ENCODE results near the gene GPRC6A.

GPRC6A gene

DNA sequence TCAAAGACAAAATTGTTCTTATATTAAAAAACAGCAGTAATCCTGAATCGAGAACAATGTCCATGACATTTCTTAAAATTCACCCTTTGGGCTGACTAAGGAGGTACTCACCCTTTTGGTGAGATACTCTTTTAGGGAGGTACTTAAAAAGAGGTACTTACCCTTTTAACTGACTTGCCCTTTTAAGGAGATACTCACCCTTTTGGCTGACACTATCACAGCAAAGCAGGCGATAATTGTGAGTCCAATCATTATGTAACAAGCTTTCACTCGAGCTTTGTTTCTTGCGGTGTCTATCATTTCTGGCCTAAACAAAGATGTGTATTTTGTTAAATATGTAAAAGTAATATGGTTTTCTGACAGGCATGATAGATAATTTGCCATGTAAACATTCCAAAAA is 67.1 kb downstream of the GPRC6A start:
- no peaks in the 10 kb centered on the region for H3K36me3 ChIP-seq (ENCODE audit: control insufficient read depth, low read length)
- no peaks in the 10 kb centered on the region for H3K27me3 ChIP-seq (ENCODE audit: control insufficient read depth, low read length)
- H3F3A ChIP-seq (ENCODE audit: control insufficient read depth, insufficient read depth) = no peaks in the 10 kb centered on the region
- H4K20me1 ChIP-seq (ENCODE audit: control insufficient read depth, insufficient read depth, low read depth, low read length) = no peaks in the 10 kb centered on the region
- H3K9me3 ChIP-seq (ENCODE audit: control insufficient read depth, insufficient read depth, low read length) = no peaks in the 10 kb centered on the region
- TF ChIP-seq, protein P1, sequence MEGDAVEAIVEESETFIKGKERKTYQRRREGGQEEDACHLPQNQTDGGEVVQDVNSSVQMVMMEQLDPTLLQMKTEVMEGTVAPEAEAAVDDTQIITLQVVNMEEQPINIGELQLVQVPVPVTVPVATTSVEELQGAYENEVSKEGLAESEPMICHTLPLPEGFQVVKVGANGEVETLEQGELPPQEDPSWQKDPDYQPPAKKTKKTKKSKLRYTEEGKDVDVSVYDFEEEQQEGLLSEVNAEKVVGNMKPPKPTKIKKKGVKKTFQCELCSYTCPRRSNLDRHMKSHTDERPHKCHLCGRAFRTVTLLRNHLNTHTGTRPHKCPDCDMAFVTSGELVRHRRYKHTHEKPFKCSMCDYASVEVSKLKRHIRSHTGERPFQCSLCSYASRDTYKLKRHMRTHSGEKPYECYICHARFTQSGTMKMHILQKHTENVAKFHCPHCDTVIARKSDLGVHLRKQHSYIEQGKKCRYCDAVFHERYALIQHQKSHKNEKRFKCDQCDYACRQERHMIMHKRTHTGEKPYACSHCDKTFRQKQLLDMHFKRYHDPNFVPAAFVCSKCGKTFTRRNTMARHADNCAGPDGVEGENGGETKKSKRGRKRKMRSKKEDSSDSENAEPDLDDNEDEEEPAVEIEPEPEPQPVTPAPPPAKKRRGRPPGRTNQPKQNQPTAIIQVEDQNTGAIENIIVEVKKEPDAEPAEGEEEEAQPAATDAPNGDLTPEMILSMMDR (IDR thresholded peaks at IDR 0.05; ENCODE audit: low read depth, low read length, poor library complexity, severe bottlenecking) = no peak
- no peak for TF ChIP-seq EZH2phosphoT487 (IDR thresholded peaks at IDR 0.05; ENCODE audit: borderline replicate concordance, low read length)
- no peak overlapping the region for H3K4me3 ChIP-seq (ENCODE audit: low read length)
- no peak overlapping the region for H3K4me2 ChIP-seq (ENCODE audit: low read length)
- no peak overlapping the region for H3K27ac ChIP-seq (ENCODE audit: low read depth, low read length)
- no peaks in the 10 kb centered on the region for H3K79me2 ChIP-seq (ENCODE audit: control insufficient read depth, low read length)
- H3K9me2 ChIP-seq (replicated peaks; ENCODE audit: control insufficient read depth, low read length) = no peaks in the 10 kb centered on the region
- H3K4me1 ChIP-seq (ENCODE audit: control insufficient read depth, low read length) = no peaks in the 10 kb centered on the region

DNA sequence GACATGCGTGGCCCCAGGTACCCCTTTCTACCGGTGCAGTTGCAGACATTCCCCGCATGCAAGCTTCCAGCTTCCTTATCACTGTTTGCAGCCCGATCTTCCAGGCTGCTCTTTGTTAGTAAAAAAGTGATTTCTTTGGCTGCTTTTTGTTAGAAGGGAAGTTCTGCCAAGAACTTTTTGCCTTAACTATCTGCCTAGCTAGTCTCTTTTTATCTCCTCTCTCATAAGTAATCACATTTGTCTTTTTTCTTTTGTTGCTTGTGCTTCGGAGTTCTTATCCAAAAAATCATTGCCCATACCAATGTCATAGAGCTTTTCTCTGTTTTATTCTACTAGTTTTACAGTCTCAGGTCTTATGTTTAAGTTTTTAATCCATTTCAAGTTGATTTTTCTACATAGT is 83.7 kb downstream of the GPRC6A start:
- no peaks in the 10 kb centered on the region for H3K9me2 ChIP-seq (replicated peaks; ENCODE audit: control insufficient read depth, low read length)
- no peaks in the 10 kb centered on the region for H3K27me3 ChIP-seq (ENCODE audit: control insufficient read depth, low read length)
- H3F3A ChIP-seq (ENCODE audit: control insufficient read depth, insufficient read depth) = no peaks in the 10 kb centered on the region
- no peaks in the 10 kb centered on the region for H3K9me3 ChIP-seq (ENCODE audit: control insufficient read depth, insufficient read depth, low read length)
- H3K79me2 ChIP-seq (ENCODE audit: control insufficient read depth, low read length) = no peaks in the 10 kb centered on the region
- TF ChIP-seq EZH2phosphoT487 (IDR thresholded peaks at IDR 0.05; ENCODE audit: borderline replicate concordance, low read length) = no peak
- H3K36me3 ChIP-seq (ENCODE audit: control insufficient read depth, low read length) = no peaks in the 10 kb centered on the region
- no peak overlapping the region for H3K4me2 ChIP-seq (ENCODE audit: low read length)
- no peak overlapping the region for H3K4me3 ChIP-seq (ENCODE audit: low read length)
- no peaks in the 10 kb centered on the region for H4K20me1 ChIP-seq (ENCODE audit: control insufficient read depth, insufficient read depth, low read depth, low read length)
- H3K4me1 ChIP-seq (ENCODE audit: control insufficient read depth, low read length) = no peaks in the 10 kb centered on the region
- no peak overlapping the region for H3K27ac ChIP-seq (ENCODE audit: low read depth, low read length)
